Stimulated activated CD4-positive, alpha-beta T cell treated with anti-CD3 and anti-CD28 coated beads, TNF-alpha, amount 100 ng/mL, for 4 hours (primary cell): ENCODE data around the gene PRSS12.
A peak's percentile ranks its signal among the peaks of the same experiment; 100 is the strongest.
"Not testable (repeated sequence)": the region's sequence is repeated elsewhere in the genome, so short reads cannot be mapped to it uniquely, and the experiment has no call there.

Experiments used
- DNase-seq, 3 experiments: peaks; one replicate each; pipeline ENCODE4 v3.0.0-alpha.2; 2020; ENCODE audit warnings: low read depth in 3 of 3

Gene PRSS12

DNA sequence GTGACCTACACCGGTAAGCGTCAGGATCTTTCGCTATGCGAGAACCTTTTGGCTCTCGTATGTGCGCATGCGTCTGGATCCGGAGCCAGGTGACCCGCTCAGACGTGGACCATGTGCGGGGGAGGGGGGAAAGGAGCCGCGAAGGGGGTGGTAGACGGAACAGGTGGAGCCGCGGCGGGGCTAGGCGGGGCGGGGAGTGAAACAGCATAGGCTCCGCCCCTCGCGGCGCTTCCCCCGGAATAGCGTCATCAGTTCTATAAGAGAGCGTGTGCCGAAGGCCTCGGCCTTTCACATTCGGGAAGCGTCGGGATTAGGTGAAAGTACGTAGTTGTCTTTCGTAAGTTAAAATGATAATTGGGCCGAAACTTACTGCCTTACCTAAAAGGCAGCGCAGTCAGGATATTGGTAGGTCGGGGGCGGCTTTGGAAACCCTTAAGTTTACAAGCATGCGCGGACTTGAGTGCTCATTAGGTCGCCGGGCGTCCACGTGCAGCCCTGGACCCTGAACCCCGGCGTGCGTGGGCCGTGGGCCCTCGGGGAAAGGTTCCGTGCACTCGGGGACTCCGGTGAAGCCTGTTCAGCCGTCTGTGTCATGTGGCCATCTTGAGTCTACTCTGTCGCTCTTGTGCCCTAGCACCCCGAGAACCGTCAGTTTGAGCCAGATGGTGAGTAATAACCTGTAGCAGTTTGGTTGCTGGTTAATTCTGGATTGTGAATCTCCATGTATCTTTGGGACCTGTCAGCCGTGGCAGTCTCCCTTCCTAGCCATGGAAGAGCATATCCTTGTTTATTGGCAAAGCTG lies 74.1 kb downstream of the PRSS12 start:
- DNase-seq = peak; percentile 95 to 99 (median 98)

- DNase-seq = no peak
Observed at GRCh38 chr4:118277243-118277642, 75.6 kb downstream of the PRSS12 start.

GRCh38 chr4:118276580-118276979 lies 76.2 kb downstream of the PRSS12 start:
- DNase-seq = no peak

DNA sequence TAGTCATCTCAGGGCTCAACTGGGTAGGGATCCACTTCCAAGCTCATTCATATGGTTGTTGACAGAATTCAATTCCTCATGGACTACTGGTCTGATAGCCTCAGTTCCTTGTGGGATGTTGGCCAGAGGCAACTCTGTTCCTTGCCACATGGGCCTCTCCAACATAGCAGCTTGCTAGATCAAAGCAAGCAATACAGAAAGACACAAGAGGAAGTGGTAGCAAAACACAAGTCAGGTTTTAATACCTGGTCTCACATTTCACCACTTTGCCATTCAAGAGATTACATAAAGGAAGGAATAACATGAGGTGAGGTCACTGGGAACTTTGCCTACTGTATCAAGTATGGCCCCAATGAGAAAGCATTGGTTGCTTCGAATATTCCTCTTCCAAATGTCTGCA lies 79.2 kb downstream of the PRSS12 start:
- DNase-seq = no peak

DNA sequence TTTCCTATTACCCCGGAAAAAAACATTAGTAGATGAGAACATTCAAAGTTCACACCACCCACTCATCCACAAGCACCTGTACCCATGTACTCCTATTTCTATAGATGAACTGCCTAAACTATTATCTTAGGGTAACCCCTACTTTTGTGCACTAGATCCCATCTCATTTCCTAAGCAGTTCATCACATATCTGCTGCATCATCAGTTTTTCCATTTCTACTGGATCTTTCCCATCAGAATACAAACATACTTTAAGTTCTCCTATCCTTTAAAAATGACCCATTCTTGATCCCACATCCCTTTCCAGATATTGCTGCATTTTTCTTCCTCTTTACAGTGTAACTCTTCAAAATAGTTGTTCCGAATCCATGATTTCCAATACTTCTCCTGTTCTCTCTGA lies 81.0 kb downstream of the PRSS12 start:
- no peak for DNase-seq

DNA sequence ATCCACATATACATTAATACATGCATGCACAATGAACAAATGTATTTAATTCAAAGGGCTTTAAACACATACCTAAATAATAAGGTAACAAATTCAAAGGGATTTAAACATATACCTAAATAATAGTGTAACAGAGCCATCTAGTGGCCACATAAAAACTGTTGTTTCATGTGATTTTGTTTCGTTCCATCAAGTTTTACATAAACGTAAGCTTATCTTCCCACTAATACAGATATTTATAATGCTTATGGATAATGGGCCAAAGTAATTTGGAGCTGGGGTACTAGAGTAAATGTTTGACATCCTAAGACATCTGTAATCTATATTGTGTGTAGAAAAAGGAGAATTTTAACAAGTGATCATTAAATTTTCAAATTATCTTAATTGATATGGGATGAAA lies 82.3 kb downstream of the PRSS12 start:
- DNase-seq = no peak

DNA sequence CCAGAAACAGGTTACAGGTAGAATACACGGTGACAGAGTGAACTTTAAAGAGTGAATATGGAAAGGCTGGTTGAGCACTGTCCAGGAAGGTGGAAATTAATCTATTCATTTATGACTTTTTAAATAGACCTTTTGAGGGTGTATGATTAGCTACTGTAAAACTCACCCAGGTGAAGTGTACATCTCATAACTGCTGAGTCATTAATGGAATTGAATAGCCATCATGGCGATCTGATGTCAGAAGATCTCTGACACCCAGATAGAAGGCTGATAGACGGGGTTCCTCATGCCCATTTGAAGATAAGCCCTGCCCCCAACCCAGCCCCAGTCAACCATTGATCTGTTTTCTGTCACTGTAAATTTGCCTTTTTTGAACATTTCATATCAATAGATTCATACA lies 84.0 kb downstream of the PRSS12 start:
- DNase-seq = no peak

DNA sequence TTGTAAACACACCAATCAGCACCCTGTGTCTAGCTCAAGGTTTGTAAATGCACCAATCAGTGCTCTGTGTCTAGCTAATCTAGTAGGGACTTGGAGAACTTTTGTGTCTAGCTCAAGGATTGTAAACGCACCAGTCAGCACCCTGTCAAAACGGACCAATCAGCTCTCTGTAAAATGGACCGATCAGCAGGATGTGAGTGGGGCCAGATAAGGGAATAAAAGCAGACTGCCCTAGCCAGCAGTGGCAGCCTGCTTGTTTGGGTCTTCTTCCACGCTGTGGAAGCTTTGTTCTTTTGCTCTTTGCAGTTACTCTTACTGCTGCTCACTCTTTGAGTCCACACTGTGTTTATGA lies 86.7 kb downstream of the PRSS12 start:
- not testable (repeated sequence) for DNase-seq

DNA sequence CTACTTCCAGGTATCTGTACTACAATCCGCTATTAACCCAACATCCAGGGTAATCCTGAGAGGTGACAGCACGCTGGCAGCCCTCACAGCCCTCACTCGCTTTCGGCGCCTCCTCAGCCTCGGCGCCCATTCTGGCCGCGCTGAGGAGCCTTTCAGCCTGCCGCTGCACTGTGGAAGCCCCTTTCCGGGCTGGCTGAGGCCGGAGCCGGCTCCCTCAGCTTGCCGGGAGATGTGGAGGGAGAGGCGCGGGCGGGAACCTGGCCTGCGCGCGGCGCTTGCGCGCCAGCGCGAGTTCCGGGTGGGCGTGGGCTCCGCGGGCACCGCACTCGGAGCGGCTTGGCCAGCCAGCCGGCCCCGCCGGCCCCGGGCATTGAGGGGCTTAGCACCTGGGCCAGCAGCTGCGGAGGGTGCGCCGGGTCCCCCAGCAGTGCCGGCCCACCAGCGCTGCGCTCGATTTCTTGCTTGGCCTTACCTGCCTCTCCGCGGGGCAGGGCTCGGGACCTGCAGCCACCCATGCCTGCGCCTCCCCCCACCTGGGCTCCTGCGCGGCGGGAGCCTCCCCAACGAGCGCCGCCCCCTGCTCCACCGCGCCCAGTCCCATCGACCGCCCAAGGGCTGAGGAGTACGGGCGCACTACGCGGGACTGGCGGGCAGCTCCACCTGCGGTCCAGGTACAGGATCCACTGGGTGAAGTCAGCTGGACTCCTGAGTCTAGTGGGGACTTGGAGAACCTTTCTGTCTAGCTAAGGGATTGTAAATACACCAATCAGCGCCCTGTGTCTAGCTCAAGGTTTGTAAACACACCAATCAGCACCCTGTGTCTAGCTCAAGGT lies 87.3 kb downstream of the PRSS12 start:
- peak in 1 of 3 experiments; percentile 18 for DNase-seq

GRCh38 chr4:118264096-118264495 lies 88.7 kb downstream of the PRSS12 start:
- DNase-seq = no peak

GRCh38 chr4:118260309-118260708 lies 92.5 kb downstream of the PRSS12 start:
- DNase-seq = no peak

- no peak for DNase-seq
Observed at GRCh38 chr4:118259111-118259510, 93.7 kb downstream of the PRSS12 start.

GRCh38 chr4:118254368-118254767 lies 98.4 kb downstream of the PRSS12 start:
- DNase-seq = no peak

- no peak for DNase-seq
Observed at GRCh38 chr4:118249890-118250289, 102.9 kb downstream of the PRSS12 start.

GRCh38 chr4:118237531-118237930 lies 115.3 kb downstream of the PRSS12 start:
- no peak for DNase-seq

GRCh38 chr4:118235566-118236120 lies 117.2 kb downstream of the PRSS12 start:
- no peak for DNase-seq
